Thyroid gland (tissue), 4 donors: Measurements from ENCODE around the gene DBF4.
"Not testable (repeated sequence)": the region's sequence is repeated elsewhere in the genome, so short reads cannot be mapped to it uniquely, and the experiment has no call there.

Experiments used
- CTCF ChIP-seq, 6 experiments: fragments of 200-600 bp in 3 of 6; fragments of 450-650 bp in 3 of 6; sonication (generic) in 3 of 6; IDR thresholded peaks; one replicate each; pipeline ENCODE4 v1.5.1; 2016 to 2019; ENCODE audit warnings: antibody characterized with exemption in 6 of 6, mild to moderate bottlenecking in 2 of 6, inconsistent platforms in 1 of 6, moderate library complexity in 1 of 6
- POLR2A ChIP-seq, 2 donors: fragments of 450-650 bp; IDR thresholded peaks; one replicate each; pipeline ENCODE4 v1.6.1; 2017; ENCODE audit warnings: antibody characterized with exemption in 2 of 2, mild to moderate bottlenecking in 2 of 2, moderate library complexity in 1 of 2

GRCh38 chr7:87907136-87907906 lies 31.0 kb downstream of the DBF4 start:
- TF ChIP-seq CTCF, POLR2A (IDR thresholded peaks at IDR 0.05): not testable (repeated sequence)
